Hepatocyte (in vitro differentiated cells): ENCODE results near the gene CFAP73. TPM values are rescaled to one million over a fixed set of nuclear protein-coding genes. Genes with fewer than 3 reads are reported as not detected.

Source experiments
- DNase-seq: peaks from one replicate; pipeline ENCODE4 v3.0.0-alpha.2; 2016; ENCODE audit warnings: low spot score
- H2AFZ ChIP-seq: fragments of 200-600 bp; sonication (generic); 2 replicates; pipeline ENCODE4 v1.6.0; 2016; ENCODE audit warnings: antibody characterized with exemption, mild to moderate bottlenecking
- H3K27ac ChIP-seq: fragments of 200-600 bp; sonication (generic); 2 replicates; pipeline ENCODE4 v1.5.1; 2016; ENCODE audit warnings: mild to moderate bottlenecking
- H3K27me3 ChIP-seq: fragments of 200-600 bp; sonication (generic); 2 replicates; pipeline ENCODE4 v1.6.1; 2016
- H3K36me3 ChIP-seq: fragments of 200-600 bp; sonication (generic); replicated peaks from 2 replicates; pipeline ENCODE4 v1.5.1; 2016; ENCODE audit warnings: low read depth; ENCODE audit not compliant: insufficient read depth
- H3K4me1 ChIP-seq: fragments of 200-600 bp; sonication (generic); 2 replicates; pipeline ENCODE4 v1.5.1; 2016; ENCODE audit warnings: mild to moderate bottlenecking, moderate library complexity; ENCODE audit not compliant: insufficient read depth
- H3K4me2 ChIP-seq: fragments of 200-600 bp; sonication (generic); 2 replicates; pipeline ENCODE4 v1.6.0; 2016
- H3K4me3 ChIP-seq: fragments of 200-600 bp; sonication (generic); 2 replicates; pipeline ENCODE4 v1.5.1; 2016; ENCODE audit warnings: mild to moderate bottlenecking
- H3K79me2 ChIP-seq: fragments of 200-600 bp; sonication (generic); 2 replicates; pipeline ENCODE4 v1.6.0; 2017; ENCODE audit warnings: mild to moderate bottlenecking
- H3K9me2 ChIP-seq: fragments of 200-600 bp; sonication (generic); replicated peaks from 2 replicates; pipeline ENCODE4 v1.6.0; 2017; ENCODE audit warnings: mild to moderate bottlenecking; ENCODE audit not compliant: insufficient read depth
- H3K9me3 ChIP-seq: fragments of 200-600 bp; sonication (generic); 2 replicates; pipeline ENCODE4 v1.5.1; 2016; ENCODE audit warnings: low read depth, mild to moderate bottlenecking
- H4K20me1 ChIP-seq: fragments of 200-600 bp; sonication (generic); 2 replicates; pipeline ENCODE4 v1.6.0; 2016; ENCODE audit warnings: mild to moderate bottlenecking; ENCODE audit not compliant: insufficient read depth, poor library complexity, severe bottlenecking
- CTCF ChIP-seq: fragments of 200-600 bp; sonication (generic); IDR thresholded peaks from 2 replicates; pipeline ENCODE4 v1.5.1; 2016; ENCODE audit warnings: antibody characterized with exemption, mild to moderate bottlenecking; ENCODE audit not compliant: poor library complexity
- EZH2 ChIP-seq: fragments of 200-600 bp; sonication (generic); IDR thresholded peaks from 2 replicates; pipeline ENCODE4 v1.6.1; 2016; ENCODE audit warnings: antibody characterized with exemption, mild to moderate bottlenecking, borderline replicate concordance
- EZH2phosphoT487 ChIP-seq: fragments of 200-600 bp; sonication (generic); IDR thresholded peaks from one replicate; pipeline ENCODE4 v1.6.1; 2018; ENCODE audit warnings: antibody characterized with exemption, mild to moderate bottlenecking, low read depth, moderate library complexity; ENCODE audit not compliant: unreplicated experiment, severe bottlenecking
- WGBS: methylation state at CpG from one replicate; pipeline ENCODE4 v1.1.6; 2016; ENCODE audit warnings: low lambda C conversion rate; ENCODE audit errors: missing lambda C conversion rate; 5-methylcytosine and 5-hydroxymethylcytosine counted together
- polyA plus RNA-seq: library from polyadenylated mRNA; unstranded; fragments of >200 nt; fragmentation: Nextera tagmentation; extraction: Ambion mirVana; gene quantifications from 2 replicates; pipeline ENCODE4 v1.2.1, GENCODE V29; 2016
- total RNA-seq: library from RNA; depleted of rRNA; stranded (reverse); fragments of >200 nt; gene quantifications from 2 replicates; pipeline ENCODE4 v1.2.3, GENCODE V29; 2014

The CFAP73 gene
- total and polyA plus RNA-seq, 2 experiments from 2014 or later, result not detected

GRCh38 chr12:113165521-113166450 is 16.3 kb downstream of the CFAP73 start:
- H3K79me2 ChIP-seq, result no peaks in the 10 kb centered on the region
- no peak for DNase-seq
- no peaks in the 10 kb centered on the region for H3K9me3 ChIP-seq
- no peaks in the 10 kb centered on the region for H3K9me2 ChIP-seq
- no peak overlapping the region for H3K4me3 ChIP-seq
- no peak overlapping the region for H2AFZ ChIP-seq
- no peaks in the 10 kb centered on the region for H3K4me1 ChIP-seq
- H4K20me1 ChIP-seq, result no peaks in the 10 kb centered on the region
- WGBS, result 97% methylated on average over 29 of the region's 32 CpGs
- TF ChIP-seq EZH2phosphoT487, result no peak
- TF ChIP-seq EZH2, result no peak
- no peak for TF ChIP-seq CTCF
- no peak overlapping the region for H3K4me2 ChIP-seq
- no peaks in the 10 kb centered on the region for H3K36me3 ChIP-seq
- no peaks in the 10 kb centered on the region for H3K27me3 ChIP-seq
- H3K27ac ChIP-seq, result no peak overlapping the region

GRCh38 chr12:113167868-113168267 is 18.3 kb downstream of the CFAP73 start:
- Histone ChIP-seq H3K9me3 (no peaks in the 10 kb centered on the region), H3K4me1 (no peaks in the 10 kb centered on the region), H3K9me2 (no peaks in the 10 kb centered on the region), H3K4me3 (no peak overlapping the region), H3K4me2 (no peak overlapping the region), H3K27me3 (no peaks in the 10 kb centered on the region), H4K20me1 (no peaks in the 10 kb centered on the region), H3K27ac (no peak overlapping the region), H3K36me3 (no peaks in the 10 kb centered on the region), H2AFZ (no peak overlapping the region), H3K79me2 (no peaks in the 10 kb centered on the region)
- no peak for DNase-seq
- TF ChIP-seq EZH2phosphoT487, result no peak
- no peak for TF ChIP-seq CTCF
- no peak for TF ChIP-seq EZH2
- 95% methylated on average over 10 of the region's 10 CpGs for WGBS

- WGBS, result 96% methylated on average over 13 of the region's 13 CpGs
- Histone ChIP-seq H4K20me1 (no peaks in the 10 kb centered on the region), H3K4me1 (no peaks in the 10 kb centered on the region), H3K4me3 (no peak overlapping the region), H3K9me3 (no peaks in the 10 kb centered on the region), H3K79me2 (no peaks in the 10 kb centered on the region), H3K27ac (no peak overlapping the region), H3K9me2 (no peaks in the 10 kb centered on the region), H3K27me3 (no peaks in the 10 kb centered on the region), H2AFZ (no peak overlapping the region), H3K4me2 (no peak overlapping the region), H3K36me3 (no peaks in the 10 kb centered on the region)
- TF ChIP-seq CTCF, result no peak
- TF ChIP-seq EZH2, result no peak
- no peak for TF ChIP-seq EZH2phosphoT487
- DNase-seq, result no peak
These were observed 20.2 kb downstream of the CFAP73 start for GRCh38 chr12:113169697-113170096.
